Measurements from ENCODE around the gene WDR41.

DNA sequence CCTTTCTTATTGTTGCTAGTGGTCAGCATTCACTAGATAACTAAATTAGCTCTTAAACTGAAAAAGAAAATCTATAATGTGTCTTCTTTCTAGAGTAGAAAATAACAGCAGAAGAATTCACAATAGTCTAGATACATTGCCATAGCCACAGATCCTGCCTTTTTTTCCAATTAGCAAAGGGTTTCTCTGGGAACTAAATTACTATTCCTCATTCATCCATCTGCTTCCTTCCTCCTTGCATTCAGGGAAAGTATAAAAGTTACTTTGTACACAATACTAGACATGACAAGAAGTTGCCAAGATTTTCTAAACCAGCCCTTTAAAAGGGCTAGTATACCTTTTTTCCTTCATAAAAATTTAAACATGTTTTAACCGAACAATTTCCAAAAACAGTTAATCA, 21.2 kb upstream of the WDR41 start:
- TF ChIP-seq, protein P1, sequence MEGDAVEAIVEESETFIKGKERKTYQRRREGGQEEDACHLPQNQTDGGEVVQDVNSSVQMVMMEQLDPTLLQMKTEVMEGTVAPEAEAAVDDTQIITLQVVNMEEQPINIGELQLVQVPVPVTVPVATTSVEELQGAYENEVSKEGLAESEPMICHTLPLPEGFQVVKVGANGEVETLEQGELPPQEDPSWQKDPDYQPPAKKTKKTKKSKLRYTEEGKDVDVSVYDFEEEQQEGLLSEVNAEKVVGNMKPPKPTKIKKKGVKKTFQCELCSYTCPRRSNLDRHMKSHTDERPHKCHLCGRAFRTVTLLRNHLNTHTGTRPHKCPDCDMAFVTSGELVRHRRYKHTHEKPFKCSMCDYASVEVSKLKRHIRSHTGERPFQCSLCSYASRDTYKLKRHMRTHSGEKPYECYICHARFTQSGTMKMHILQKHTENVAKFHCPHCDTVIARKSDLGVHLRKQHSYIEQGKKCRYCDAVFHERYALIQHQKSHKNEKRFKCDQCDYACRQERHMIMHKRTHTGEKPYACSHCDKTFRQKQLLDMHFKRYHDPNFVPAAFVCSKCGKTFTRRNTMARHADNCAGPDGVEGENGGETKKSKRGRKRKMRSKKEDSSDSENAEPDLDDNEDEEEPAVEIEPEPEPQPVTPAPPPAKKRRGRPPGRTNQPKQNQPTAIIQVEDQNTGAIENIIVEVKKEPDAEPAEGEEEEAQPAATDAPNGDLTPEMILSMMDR (IDR thresholded peaks at IDR 0.05), result no peak
- no peak for TF ChIP-seq POLR2A (IDR thresholded peaks at IDR 0.05)
